ENCODE results near the gene TBCB.
"Not testable (repeated sequence)": the region's sequence is repeated elsewhere in the genome, so short reads cannot be mapped to it uniquely, and the experiment has no call there.

TBCB gene

GRCh38 chr19:36115453-36116343 lies at the start of gene TBCB:
Gene TBCB, plus strand, starts transcription at chr19:36115468. Its CDS starts 93 bp downstream, at chr19:36115561.
- peak within 1 kb of the TSS; percentile 56 to 87 (median 82) for H3K4me3 ChIP-seq

GRCh38 chr19:36067681-36068080 lies 47.6 kb upstream of the TBCB start:
- Histone ChIP-seq H3K4me3 (no peak overlapping the region), H3K27ac (no peak overlapping the region)

More at GRCh38 chr19:36115453-36116343, at the start of gene TBCB:
- H3K27ac ChIP-seq: peak within 1 kb of the TSS; percentile 38 to 94 (median 89)

GRCh38 chr19:36068810-36069499 lies 46.3 kb upstream of the TBCB start:
- H3K27ac ChIP-seq, H3K4me3 ChIP-seq: not testable (repeated sequence)

DNA sequence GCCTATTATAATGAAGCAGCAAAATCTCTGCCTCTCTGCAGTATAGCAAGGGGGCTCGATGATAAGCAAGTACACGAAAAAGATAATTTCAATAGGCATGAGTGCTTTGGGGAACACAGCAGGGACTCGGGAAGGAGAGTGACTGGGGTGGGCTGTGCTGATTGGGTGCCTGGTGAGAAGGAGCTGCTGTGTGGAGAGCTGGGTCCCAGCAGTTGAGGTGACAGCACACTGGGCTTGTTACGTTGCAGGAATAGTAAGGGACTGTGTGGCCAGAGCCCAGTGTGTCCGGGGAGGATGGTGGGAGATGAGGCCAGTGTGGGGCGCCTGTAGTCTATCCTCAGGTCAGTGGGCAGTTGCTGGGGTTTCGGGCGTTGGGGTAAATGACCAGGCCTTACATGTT lies 43.2 kb upstream of the TBCB start:
- Histone ChIP-seq H3K27ac (no peak overlapping the region), H3K4me3 (no peak overlapping the region)

DNA sequence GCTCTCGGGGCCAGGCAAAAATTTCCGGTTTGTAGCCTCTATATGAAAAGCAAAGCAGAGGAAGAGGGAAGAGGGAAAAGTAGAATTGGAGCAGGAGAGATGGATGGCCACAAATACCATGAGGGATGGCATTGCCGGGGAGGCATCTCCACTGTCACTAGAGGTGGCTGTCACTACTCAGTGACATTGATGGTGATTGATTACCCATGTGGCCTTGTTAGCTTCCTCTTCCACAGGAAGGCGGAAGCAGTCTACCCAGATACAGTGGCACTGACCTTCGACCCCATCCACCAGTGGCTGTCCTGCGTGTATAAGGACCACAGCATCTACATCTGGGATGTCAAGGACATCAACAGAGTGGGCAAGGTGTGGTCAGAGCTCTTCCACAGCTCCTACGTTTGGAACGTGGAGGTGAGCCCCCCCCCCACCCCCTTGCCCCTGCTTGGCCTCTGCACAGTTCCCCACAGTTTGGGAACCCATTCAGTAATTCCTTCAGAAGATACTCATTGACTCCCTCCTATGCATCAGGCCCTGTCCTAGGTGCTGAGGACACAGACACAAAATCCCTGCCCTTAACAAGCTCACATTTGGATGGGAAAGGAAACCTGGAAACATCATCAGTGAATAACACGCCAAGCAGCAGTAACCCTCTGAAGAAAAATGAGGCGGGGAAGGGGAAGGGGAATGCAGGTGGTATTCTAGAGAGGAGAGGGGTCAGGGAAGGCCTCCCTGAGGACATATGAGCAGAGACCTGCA lies 42.0 kb upstream of the TBCB start:
- no peak overlapping the region for H3K4me3 ChIP-seq
- H3K27ac ChIP-seq: no peak overlapping the region

DNA sequence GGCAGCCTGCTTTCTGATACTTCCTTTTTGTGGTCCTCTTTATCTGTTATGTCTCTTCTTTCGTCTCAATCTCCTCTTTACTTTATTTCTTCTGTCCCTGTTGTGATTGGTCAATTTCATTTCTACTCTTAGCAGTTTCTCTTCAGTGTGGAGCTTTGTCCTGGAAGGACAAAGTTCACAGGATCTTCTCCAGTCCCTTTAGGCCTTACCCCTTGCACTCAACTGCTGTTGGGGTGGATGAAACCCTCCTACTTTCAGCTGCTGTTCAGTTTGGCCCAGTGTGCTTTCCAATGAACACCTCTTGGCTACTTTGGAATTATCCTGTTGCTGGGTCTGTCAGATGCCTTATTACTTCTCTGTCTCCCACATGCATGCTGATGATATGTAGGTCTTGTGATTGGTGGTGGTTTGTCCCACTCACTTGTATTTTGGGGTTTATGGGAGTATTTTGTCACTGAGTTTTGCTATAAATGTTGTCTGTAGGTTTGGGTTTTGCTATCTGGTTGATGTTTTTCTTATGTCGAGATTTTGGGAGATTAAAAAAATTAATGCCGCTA lies 35.8 kb upstream of the TBCB start:
- Histone ChIP-seq H3K27ac (no peak overlapping the region), H3K4me3 (no peak overlapping the region)

- no peak overlapping the region for H3K27ac ChIP-seq
Observed at GRCh38 chr19:36081385-36081784, 33.9 kb upstream of the TBCB start.

DNA sequence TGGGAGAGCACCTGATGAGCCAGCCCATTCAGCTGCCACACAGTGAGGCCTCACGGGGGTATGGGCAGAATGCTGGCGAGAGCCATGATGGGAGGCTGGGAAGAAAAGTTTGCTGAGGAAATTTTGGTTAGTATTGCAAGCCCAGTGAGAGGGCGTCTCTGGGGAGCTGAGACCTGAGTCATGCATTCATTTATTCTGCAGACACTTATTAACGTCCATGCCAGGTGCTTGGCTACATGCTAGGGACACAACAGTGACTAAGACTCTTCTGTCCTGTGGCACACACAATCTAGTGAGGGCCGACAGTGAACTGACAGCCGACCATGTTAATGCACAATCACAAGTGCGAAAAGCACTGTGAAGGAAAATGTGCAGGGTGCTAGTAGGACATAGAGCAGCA lies 33.4 kb upstream of the TBCB start:
- Histone ChIP-seq H3K4me3 (no peak overlapping the region), H3K27ac (no peak overlapping the region)

More at GRCh38 chr19:36081385-36081784, 33.9 kb upstream of the TBCB start:
- H3K4me3 ChIP-seq: no peak overlapping the region

- Histone ChIP-seq H3K27ac (no peak overlapping the region), H3K4me3 (no peak overlapping the region)
Observed at GRCh38 chr19:36082916-36083315, 32.4 kb upstream of the TBCB start.

DNA sequence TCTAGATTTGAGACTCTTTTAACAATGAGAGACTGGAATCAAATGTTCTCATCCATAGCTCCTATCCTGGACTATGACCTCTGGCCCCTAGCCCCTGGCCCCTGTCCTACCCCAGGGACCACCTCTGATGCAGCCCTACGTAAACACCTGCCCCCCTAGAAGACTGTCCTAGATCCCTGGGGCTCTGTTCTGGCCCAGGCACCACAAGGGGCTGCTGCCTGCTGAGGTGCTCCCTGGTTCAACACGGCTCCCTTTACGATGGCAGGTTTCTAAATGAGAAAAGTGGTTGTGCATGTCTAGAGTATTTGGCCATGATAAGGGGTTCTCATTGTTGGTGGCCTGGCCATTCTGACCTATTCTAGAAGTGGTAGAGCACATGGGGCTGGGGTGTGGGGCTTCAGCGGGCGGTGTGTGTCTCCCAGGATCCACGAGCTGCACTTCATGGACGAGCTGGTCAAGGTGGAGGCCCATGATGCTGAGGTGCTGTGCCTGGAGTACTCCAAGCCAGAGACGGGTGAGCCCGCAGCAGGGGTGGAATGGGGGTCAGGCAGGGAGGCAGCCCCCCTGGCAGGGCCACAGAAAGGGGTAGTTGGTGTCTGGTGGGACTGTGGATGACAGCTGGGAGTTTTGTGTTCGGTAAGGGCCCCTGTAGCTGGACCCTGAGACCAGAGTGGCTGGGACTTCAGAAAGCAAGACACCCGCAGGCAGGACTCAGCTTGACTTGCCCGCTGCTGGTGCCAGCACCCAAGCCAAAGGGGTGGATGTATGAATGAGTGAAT lies 30.8 kb upstream of the TBCB start:
- Histone ChIP-seq H3K4me3 (no peak overlapping the region), H3K27ac (no peak overlapping the region)

DNA sequence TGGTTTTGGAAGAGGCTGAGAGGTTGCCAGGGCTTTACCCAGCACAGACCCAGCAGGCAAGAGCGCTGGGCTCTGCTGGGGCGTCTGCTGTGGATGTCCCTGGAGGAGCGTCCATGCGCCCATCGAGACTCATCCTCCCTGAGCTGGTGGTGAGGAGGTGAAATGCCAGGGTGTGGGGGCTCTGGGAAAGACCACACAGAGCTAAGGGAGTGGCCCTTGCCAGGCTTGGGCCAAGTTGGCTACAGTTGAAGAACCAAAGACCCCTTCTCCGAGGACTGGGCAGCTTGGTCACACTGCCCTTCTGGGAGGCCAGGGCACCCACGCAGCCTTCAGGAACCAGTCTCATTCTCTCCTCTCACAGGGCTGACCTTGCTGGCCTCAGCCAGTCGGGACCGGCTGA lies 28.9 kb upstream of the TBCB start:
- no peak overlapping the region for H3K27ac ChIP-seq
- no peak overlapping the region for H3K4me3 ChIP-seq

- Histone ChIP-seq H3K27ac (no peak overlapping the region), H3K4me3 (no peak overlapping the region)
Observed at GRCh38 chr19:36089847-36090246, 25.4 kb upstream of the TBCB start.

DNA sequence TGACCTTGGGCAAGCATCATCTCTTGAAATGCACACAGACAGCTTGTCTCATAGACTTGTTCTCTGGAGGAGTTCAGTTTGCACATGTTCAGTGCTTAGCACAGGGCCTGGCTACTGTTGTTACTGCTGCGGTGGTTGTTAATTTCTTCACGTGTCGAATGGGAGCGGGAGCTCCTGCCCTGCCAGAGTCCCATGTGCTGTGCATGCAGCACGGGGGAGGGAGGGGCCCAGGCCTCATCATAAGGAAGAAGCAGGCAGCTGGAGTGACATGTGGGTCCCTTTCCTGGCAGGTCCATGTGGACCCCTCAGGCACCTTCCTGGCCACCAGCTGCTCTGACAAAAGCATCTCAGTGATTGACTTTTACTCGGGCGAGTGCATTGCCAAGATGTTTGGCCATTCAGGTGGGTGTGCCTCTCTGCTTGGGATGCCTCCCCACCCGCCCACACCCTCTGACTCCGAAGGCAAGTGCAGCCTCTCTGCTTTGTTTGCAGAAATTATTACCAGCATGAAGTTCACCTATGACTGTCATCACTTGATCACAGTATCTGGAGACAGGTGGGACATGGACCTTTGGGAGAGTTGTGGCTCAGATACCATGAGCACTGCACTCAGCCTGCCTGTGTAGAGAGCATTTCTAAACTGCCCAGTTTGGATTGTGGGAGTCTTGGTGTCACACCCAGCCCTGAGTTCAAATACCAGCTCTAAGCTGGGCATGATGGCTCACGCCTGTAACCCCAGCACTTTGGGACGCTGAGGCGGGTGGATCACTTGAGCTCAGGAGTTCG lies 24.2 kb upstream of the TBCB start:
- Histone ChIP-seq H3K4me3 (no peak overlapping the region), H3K27ac (peak overlapping the region in 2 of 21 experiments; percentile 11 to 31)

- no peak overlapping the region for H3K4me3 ChIP-seq
- H3K27ac ChIP-seq: peak overlapping the region in 1 of 21 experiments; percentile 53
Observed at GRCh38 chr19:36092566-36092965, 22.7 kb upstream of the TBCB start.

DNA sequence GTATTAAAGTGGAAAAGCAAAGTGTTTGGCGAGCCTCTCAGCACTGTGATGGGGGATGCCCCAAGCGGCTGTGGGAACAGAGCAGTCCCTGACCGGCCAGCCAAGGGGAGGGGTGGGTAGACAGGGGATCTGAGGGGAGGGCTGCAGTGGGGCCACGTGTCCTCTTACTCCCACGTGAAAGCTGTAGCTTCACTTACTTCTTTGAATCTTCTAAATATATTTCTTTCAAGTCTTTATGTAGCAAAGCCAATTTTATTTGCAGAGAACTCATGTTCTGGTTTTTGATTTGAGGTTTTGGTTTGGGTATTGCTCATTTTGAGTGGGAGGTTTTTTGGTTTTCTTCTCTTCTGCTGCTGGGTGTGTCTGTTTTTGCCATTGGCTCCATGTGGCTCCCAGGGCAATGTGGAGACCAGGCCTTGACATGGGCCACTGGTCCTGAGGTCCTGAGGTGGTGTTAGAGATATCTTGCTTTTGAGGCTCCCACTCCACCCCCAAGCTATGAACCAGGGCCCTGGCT lies 22.1 kb upstream of the TBCB start:
- no peak overlapping the region for H3K4me3 ChIP-seq
- H3K27ac ChIP-seq: peak overlapping the region in 5 of 21 experiments; percentile 23 to 57 (median 46)

DNA sequence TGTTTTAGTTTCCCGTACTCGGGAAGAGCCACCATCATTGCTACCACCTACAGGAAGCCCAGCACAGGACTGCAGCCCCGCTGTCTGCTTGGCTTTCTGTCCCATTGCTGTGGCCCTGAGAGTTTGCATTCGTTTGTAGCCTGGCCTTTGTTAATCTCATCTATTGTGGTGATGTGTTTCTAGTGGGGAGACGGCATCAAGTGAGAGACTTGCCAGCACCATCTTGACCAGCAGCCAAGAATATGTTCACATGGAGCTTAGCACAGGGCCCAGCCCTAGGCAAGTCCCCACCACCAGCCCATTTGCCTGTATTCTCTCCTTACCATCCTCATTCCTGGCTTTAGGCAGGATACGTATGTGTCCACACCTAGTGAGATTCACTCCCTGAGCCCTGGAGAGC lies 21.6 kb upstream of the TBCB start:
- no peak overlapping the region for H3K4me3 ChIP-seq
- peak overlapping the region in 5 of 21 experiments; percentile 23 to 57 (median 46) for H3K27ac ChIP-seq

DNA sequence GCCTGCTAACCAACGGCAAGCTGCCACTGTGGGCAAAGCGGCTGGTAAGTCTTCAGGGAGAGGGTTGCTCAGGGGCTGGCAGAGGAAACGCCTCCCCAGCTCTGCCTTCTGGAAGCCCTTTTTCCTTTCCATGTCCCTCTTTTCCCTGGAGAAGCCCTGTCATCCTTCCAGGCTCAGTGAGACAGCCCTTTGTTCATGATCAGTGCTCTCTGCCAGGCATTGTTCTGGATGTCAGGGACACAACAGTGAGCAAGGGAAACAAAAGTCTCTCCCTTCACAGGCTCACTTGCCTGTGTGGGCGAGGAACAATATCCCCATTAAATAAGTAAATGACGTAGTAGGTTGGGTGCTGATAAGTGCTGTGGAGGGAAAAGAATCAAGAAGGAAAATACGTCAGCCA lies 18.2 kb upstream of the TBCB start:
- H3K27ac ChIP-seq: peak overlapping the region in 8 of 21 experiments; percentile 22 to 58 (median 40)
- H3K4me3 ChIP-seq: no peak overlapping the region

DNA sequence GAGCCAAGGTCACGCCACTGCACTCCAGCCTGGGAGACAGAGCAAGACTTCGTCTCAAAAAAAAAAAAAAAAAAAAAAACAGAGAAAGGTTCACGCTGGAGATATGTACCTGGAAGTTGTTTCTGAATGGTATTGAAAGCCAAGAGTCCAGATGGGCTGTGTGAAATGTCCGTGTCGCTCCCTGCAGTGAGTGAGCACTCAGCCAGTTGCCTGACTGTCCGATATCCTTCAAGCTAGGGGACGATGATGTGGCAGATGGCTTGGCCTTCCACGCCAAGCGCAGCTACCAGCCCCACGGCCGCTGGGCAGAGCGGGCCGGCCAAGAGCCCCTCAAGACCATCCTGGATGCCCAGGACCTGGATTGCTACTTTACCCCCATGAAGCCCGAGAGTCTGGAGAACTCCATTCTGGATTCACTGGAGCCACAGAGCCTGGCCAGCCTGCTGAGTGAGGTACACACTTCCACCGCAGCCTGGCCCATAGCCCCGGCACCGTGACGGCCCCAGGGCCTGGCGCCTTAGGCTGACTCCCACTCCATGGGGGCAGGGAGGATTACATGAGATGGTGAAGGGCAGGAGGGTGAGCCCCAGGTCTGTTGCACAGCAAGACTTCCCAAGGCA lies 16.0 kb upstream of the TBCB start:
- no peak overlapping the region for H3K27ac ChIP-seq
- no peak overlapping the region for H3K4me3 ChIP-seq
